HTERT RPE-1 (cell line): ENCODE measurements around the gene TMEM255B.

Experiments
- in situ Hi-C: fragments of 300-500 bp; cut with MboI; formaldehyde crosslinking; loops from 4 replicates; pipeline ENCODE4 v1.14.3; 2020; ENCODE audit warnings: low sequenced_read_pairs

Gene TMEM255B

DNA sequence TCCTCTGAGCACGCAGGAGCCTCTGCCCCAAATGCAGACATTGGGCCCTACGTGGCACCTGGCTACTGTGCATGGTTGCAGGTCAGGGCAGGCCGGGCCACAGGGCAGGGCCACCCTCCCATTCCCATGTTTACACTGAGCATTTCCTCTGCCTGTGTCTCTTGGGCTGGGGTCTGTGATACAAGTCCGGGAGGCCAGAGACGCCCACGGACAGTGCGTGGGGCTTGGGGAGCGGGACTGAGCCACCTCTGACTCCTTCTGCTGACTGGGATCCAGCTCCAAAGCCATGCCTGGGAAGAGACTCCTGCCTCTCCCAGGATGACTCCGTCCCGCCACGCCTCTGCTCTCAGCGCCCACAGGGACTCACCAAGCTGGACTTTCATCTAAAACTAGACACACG is 86.0 kb downstream of the TMEM255B start:
- in situ Hi-C loops = no loop called here

DNA sequence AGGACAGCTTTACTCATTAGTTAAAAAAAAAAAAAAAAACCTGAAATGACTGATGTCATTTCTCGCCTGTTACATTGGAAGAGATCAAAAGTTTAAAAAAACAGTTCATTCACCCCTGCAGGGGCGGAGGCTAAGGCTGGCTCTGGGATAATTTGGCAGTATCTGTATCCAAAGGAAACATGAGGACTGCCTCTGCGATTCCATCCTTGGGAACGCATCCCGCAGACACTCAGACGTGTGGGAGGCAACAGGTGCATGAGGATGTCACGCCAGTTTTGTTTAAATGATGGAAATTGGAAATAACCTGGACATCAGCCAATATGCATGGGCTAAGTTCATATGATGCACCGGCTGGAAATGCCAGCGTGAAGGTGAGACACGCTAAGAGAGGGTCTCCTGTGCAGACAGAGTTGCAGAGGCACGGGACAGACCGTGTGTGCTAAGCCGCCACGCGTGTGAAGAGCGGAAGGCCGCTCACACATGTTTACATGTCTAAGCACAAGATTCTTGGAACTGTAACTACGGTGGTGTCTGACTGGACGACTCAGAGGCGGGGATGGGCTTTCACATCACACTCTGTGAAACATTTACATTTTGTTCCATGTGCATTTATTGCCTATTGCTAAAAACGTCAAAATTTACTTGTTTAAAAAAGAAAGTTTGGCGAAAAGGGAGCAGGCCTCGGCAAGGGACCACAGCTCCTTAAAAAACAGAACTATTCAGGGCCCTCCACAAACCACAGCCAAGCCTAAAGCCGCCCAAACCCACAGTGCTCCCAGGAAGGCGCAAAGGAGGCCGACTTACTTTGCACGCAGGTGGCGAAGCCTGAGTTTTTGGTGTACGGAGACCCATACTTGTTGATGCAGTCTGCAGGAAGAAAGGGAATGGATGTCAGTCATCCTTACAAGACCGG is 87.0 kb downstream of the TMEM255B start:
- in situ Hi-C loops = no loop called here

DNA sequence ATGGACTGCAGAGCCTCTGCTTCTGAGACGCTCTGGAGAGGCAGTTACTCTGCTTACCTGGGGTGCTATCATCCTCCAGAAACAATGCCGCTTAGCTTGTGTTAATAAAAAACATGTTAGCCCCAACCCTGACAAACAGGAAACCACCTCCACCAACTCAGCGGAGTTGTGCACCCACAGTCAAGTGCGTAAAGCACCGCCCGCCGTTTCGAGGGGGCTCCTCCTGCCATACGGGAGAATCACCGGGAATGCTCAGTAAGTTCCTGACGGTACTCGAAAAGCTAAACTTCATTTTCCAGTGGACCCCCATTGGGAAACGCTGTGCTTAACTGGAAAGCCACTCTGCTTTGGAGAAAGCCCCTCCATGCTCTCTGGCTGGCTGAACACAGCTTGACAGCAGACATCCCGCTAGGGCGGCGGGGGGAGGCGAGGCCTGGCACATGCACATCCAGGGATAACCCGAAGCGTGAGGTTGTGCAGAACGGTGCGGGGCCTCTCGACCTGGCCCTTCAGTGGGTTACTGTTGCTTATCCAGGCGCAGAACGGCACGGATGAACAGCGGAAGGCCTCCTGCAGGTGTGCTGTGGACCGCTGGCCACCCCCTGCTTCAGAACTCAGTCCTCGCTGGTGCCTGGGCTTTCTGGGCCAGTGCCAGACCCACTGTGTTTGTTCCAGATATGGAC is 87.8 kb downstream of the TMEM255B start:
- in situ Hi-C loops = no loop called here

DNA sequence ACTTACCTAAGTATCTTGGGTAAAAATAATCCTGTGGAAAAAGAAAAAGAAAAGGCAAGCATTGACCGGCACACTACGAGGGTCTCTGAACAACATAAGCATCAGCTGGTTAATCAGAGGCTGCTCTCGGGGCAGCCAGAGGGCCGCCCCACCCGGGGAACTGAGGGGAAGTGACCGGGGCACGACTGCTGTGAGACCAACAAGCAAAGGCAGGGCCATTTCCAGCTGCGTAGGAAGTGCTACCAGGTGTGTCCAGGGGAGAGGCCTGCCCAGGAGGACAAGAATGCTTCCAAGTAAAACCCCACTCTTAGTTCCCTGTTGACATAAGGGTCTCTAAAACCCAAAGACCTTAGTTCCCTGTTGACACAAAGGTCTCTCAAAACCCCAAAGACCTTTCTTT is 89.0 kb downstream of the TMEM255B start:
- in situ Hi-C loops = no loop called here

DNA sequence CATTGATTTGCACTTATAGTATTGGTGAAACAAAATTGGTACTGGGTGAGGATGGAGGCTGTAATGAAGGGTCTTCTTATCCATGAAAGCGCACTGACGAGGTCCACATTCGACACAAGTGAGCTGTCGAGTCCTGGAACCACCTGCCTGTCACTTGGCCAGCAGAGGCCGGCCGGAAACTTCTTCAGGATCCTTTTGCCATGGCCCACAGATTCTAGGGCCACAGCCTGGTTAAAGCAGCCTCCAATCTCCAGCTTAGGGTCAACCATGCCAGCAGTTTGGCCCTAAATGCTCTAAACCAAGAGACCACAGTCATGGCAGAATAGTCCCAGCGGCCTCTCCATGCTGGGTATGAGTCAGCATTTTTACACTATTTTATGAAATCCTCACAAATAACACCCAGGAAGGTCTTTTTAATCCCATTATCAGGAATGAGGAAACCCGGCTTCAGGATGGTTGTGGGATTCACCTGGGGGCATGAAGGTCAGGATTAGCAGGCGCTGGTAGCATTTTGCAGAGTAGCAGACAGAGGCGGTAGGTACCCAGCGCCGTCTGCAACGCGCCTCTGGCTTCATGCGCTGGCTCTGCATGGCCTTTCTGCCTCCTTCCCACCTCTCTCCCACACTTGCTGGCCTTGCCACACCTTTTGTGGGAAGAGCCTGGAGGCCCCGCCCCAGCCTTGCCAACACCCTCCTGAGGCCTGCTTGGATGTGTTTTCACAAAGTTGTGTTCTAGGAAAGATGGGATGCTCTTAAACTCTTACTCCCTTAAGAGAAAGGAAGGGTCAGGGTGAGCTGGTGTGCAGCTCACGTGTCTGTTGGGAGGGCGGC is 89.6 kb downstream of the TMEM255B start:
- in situ Hi-C loops = no loop called here

DNA sequence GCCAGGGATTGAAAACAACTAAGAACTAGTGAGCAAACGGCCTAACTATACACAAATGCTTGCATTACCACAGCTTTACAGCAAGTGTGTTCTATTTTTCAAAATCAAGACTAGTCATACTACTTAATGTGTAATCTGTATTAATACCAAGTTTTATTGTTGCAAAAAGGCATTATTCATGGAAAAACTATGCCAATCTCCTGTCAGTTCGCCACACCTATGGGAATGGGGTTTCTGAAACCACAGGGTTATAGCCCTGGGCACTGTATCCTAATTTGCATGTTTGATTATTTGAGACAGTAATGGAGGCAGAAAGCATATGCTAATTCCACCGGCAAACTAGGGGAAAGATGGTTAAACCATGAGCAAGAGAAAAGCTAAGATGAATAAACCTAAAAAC is 90.5 kb downstream of the TMEM255B start:
- in situ Hi-C loops = no loop called here

DNA sequence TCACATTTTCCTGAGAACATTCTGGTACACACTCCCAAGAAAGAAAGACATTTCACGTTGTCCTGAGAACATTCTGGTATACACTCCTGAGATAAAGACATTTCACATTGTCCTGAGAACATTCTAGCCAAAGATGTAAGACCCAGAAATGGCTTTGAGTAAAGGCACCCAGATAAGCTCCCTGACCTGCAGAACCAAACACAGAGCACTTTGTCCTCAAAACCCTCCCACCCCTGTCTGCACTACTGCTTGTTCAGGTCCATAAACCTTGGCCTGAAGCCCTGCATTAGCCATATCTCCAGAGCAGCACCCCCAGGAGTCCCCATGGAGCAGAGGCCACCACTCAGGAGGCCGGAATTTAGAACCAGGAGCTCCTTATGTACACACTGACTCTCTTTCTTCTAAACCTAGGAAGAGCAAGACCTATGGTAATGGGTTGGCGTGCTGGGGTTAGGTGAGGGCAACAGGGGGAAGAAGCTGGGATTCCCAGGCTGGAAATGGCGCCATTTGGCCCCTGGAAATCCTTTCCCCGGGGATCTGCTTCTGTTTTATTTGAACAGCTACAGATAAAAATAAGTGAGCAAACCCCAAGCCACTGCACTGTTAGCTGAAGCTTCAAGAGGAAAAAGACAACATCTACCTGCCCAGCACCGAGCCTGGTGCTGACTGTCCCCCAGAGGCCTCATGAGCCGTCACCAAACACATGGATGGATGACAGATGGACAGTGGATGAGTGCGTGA is 91.1 kb downstream of the TMEM255B start:
- in situ Hi-C loops = no loop called here

DNA sequence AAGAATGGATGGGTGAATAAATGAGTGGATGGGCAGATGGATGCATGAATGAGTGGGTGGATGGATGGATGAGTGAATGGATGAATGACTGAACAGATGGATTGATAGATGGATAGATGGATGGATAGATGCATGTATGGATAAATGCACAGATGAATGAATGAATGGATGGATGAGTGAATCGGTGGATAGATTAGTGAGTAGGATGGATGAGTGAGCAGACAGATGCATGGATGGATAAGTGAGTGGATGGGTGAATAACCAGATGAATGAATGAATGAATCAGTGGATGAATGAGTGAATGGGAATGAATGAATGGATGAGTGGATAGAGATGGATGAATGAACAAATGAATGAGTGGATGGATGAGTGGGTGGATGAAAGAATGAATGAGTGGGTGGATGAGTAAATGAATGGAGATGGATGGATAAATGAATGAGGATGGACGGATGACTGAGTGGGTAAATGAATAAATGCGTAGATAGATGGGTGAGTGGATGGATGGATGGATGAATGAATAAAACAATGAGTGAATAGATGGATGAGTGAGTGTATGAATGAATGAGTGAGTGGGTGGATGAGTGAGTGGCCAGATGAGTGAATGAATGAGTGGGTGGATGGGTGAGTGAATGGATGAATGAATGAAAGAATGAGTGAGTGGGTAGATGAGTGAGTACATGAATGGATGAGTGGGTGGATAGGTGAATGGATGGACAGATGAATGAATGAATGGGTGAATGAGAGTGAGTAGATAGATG is 91.9 kb downstream of the TMEM255B start:
- in situ Hi-C loops = no loop called here

DNA sequence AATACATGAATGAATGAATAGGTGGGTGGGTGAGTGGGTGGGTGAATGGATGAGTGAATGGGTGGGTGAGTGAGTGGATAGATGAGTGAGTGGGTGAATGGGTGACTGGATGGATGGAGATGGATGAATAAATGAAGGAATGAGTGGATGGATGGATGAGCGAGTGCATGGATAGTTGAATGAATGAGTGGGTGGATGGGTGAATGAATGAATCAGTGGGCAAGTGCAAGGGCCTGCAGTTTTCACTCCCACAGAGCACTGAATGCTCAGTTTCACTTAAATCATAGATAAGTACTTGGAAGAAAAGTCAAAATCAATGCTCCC is 92.4 kb downstream of the TMEM255B start:
- in situ Hi-C loops = no loop called here

DNA sequence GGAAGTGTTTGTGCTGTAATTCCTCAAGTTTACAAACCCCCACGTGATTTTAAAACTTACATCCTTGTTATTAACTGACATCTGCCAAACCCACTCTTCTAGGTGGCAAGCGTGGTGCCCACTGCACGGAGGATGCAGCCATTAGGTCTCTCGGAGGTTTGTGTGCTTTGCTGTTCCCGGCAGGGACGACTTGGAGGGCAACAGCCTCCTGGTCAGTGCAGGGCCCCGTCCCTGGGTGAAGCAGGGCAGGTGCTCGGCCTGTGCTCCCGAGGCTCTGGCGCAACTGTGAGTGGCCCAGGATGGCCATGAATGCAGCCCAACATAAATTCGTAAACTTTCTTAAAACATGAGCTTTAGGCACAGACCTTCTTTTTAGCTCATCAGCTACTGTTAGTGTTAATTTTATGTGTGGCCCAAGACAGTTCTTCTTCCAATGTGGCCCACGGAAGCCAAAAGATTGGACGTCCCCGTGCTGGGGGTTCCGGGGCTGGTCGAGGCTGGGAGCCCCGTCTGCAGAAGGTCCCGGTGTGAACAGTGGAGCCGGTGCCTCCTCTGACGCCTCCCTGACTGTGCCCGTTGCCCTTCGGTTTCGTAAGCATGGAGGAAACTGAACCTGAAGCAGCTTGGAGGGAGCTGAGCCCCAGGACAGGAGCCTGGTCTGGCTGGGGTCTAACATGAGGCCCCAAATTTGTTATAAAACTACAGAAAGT is 93.0 kb downstream of the TMEM255B start:
- in situ Hi-C loops = no loop called here

DNA sequence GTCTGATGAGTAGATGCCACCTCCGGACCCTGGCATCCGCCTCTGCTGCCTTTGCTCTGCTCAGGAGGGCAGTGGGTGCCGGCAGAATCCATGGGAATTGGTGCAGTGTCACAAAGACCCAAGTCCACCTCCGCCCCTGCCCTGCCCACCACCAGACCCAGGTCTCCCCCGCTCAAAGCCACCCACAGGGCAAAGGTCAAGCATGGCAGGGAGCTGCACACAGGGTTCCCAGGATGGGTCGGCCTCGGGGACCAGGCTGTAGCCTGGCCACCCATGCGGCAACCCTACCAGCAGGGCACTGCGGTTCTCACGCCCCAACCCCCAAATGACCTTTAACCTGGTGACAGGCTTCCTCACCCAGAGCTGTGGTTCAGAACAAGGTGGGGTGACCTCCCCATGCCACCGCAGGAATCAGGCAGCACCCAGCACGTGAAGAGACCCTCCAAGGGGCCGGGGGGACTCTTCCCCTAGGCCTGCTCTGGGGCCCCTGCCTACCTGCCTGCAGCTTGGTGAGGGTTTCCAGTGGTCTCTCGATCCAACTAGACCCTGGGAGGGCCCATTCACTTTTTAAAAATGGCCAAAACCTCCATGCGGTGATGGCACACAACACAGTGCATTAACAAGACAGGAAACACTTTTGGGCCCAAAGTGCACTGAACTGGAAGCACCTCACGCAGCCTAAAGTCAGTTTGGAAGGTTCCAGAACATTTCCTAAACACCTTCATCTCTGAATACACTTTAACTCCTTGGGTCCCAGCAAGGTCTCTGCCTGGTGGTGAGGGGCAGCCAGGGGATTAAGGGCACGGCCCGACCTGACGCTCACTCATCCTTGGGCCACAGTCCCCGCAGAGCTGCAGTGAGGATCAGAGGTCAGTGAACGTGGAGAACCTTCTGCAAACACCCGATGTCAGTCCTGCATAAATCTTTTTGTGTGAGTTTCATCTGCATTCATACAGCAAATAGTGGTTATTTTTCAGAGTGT is 93.8 kb downstream of the TMEM255B start:
- in situ Hi-C loops = no loop called here

DNA sequence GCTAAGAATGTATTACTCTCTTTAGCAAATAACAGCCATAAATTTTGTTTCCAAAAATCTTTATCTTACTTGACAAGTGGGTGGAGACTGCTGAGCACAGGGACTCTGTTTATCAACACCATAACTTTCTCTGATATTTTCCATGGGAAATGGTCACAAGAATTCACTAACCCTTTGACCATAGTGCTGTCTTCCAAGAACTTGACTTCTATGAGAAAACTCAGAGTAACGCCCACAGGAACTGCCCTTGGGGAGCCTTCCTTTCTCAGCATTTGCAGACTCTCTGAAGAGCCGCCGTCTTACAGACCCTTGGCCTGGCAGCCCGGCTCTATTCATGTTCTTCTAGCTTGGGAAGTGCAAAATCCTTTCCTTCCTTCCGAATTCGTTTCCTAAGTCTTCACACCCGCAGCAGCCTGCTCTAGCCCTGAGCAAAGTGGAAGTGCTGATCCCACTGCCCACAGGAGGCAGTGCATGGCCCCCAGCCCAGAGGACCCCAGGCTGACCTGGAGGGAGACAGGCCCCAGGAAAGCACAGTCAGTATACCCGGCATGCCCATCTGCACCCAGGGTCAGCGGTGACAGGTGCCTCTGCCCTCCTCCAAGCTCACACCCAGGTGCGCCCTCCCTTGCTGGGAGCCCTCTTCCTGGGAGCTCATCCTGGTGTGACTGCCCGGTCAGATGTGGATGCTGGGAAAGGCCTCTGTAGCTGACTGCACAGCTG is 94.7 kb downstream of the TMEM255B start:
- in situ Hi-C loops = no loop called here

DNA sequence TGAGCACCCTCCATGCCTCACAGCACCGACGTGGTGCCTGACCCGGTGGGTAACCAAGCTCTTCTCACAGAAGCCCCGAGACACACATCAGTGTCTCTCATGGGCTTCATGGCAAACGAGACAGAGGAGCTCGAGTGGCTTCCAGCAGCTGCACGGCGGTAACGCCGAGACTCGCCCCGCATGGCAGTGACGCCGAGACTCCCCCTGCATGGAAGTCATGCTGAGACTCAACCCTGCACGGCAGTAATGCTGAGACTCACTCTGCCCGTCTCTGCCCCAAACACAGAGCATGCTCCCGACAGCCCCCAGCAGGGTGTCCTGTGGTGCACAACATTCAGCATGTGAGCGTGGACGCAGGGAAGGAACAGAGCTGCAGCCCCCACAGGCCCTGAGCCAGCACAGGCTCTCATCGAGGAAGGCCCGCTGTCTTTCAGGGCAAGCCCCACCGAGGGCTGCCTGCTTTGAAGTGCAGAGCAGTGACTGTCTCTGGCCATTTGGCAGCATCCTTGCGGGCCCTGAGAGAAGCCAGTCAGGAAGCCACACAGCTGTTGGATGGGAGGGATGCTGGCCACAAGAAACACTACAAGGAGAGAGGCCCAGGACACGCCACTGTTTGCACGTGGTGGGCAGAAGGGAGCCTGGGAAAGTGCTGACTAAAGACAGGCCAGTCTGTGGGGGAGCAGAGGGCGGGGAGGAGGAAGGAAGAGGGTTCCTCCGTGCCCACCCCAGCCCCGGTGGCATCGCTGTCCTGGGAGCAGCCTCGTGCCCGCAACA is 95.4 kb downstream of the TMEM255B start:
- in situ Hi-C loops = no loop called here

DNA sequence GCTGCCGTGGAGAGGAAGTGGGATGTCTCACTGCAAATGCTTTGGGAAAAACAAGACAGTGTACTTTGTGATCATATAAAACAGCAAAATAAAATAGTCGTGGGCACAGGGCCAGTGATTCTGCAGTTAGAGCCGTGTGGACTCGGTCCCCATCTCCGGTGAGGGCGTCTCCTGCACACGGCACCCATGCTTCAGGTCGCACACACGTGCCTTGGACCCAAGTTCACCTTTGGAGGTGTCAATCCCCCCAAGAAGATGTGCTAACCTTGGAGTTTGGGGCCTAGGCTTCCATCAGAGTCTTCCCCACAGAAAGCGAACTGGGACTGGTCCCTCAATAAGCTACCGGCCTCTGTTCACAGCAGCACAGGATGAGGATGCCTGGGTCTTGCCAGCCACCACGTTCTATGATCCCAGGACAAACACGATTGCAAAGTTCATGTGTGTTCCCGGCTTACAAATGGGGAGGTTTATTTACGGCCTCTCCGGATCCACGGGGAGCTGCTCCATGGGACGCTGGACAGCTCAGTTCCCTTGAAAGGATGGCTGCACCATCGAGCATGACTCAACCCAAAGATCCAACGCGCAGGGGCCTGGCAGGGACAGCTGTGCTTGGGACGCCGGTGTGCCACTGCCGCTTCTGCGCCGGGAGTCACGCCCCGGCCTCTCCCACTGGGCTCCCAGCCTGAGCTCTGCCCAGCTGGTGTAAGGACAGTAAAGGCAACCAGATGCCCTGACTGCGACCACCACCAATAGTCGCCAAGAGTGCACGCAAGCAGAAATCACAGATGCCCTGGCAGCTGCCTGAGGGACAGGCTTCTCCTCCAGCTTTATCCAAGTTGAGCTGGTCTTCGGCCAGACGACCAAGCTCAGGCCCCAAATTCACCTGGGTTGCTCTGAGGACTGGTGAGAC is 96.2 kb downstream of the TMEM255B start:
- in situ Hi-C loops = no loop called here

DNA sequence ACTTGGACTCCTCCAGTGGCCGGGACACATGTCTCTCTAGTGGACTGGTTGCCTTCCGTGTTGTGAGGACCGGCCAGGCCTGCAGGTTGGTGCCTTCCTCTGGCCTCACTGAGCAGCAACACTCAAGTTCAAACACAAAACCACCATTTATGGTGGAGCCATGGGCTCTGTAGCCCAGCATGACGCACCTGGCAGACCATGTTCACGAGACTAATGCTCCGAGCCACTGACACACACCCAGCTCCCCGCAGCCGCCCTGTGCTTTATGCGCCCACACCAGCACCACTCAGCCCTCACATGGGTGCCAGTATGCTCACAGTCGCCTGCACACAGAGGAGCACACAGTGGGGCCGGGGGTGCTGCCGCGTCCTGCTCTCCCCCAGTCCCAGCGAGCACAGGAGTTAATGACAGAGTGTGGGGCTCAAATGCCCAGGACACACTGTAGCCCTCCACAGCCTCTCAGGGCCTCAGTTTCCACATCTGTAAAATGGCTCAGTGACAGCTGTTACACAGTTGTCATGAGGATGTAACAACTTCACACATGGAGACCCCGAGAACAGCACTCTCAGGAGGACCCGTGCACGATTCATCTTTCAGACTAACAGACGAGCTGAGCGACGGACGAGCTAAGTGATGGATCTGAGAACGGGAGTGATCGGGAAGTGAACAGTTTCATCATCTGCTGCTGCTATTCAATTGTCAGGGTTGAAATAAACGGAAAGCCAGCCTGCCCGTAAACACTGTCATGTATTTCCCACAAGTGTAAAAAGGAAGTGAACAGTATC is 97.1 kb downstream of the TMEM255B start:
- in situ Hi-C loops = no loop called here
